DMS 273 (cell line): ENCODE measurements around the gene ABCC9.
"Not testable (repeated sequence)": the region's sequence is repeated elsewhere in the genome, so short reads cannot be mapped to it uniquely, and the experiment has no call there.

Source experiments
- DNase-seq: peaks from one replicate; lab custom pipeline; 2025; ENCODE audit not compliant: unreplicated experiment; lab: John Stamatoyannopoulos, UW

Gene ABCC9

DNA sequence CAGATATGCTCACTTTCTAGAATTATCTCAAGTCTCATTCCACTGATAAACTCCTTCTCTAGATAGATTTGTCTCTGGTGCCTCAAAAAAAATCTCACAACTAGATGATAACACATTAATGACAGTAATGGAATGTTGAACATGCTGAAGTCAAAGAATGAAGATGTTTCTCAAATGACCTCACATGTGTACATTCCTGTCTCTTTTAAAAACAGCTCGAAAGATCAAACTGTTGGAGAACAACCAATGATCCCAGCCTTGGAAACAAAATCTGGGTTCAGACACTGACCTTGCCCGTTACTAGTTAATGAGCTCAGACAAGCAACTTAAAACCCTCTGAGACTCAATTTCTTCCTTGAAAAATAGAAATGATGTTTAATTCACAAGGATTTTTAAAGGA lies 122.0 kb downstream of the ABCC9 start:
- no peak for DNase-seq

DNA sequence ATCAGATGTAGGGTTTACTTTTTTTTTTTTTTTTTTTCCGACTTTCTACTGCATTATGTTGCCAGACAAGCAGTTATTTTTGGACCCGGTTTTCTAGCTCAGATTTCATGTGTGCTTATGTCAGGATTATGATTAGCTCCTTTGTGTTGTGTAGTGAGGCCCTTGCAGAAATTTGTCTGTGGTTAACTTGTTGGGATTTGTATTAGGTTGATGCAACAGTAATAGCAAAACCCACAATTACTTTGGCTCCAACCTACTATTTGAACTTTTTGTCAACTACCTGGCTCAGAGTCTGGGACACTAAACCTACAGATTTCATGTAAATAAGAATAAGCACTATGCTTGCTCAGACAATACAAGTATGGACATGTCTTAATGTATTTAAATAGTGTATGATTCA lies 122.6 kb downstream of the ABCC9 start:
- no peak for DNase-seq

DNA sequence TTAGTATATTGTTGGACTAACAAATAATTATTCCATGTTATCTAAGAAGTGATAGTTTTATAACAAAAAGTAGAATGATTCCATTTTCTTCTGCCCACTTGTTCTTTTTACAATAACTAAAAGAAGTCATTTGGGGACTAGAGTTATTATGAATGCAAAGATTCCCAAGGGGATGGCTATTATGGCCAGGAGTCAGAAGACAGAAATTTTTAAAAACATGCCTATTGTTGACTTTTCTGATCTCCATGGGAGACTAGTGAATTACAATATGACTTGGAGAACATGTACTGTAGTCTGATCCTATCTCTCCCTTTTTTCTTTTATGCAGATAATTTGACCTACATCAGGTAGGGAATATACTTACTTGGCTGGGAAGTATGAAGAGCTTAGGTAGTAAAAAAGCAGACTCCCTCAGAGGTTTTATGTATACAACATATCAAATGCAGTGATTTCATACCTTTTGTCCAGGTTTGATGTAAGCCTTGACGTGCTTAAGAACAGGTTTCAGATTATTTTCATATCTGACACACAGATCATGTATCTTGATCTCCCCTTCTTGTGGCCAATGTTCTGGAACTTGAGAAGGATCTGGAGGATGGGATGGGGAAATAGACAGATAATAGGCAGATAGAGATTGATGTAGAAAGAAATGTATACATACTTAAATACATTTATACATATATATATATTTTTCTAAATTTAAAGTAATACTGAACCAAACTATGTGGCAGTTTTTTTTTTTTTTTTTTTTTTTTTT lies 125.7 kb downstream of the ABCC9 start:
- no peak for DNase-seq

DNA sequence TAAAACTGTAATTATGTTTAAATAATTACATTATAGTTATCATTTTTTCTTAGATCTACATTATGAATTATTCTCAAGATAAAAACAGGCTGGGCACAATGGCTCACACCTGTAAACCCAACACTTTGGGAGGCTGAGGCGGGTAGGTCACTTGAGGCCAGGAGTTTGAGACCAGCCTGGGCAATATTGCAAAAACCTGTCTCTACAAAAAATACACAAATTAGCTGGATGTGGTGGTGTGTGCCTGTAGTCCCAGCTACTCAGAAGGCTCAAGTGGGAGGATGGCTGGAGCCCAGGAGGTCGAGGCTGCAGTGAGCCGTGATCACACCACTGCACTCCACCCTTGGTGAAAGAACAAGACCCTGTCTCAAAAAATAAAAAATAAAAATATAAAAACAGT lies 126.4 kb downstream of the ABCC9 start:
- DNase-seq: no peak

DNA sequence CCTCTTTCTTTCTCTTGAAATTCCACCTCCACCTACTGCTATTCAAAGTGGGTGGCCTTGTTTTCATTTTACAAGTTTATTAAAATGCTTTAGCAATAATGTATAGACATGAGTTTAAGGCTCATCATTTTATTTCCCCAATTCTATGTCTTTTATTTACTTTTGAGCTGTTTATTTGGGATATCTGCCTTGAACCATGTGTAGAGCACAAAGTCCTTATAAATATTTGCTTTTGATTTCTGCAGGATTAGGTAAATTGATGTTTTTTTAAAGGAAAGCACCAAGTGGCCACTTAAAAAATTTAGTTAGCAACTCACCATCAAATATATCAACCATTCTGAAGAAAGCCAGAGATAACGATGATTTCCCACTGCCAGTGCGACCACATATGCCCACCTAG lies 126.9 kb downstream of the ABCC9 start:
- DNase-seq: no peak

DNA sequence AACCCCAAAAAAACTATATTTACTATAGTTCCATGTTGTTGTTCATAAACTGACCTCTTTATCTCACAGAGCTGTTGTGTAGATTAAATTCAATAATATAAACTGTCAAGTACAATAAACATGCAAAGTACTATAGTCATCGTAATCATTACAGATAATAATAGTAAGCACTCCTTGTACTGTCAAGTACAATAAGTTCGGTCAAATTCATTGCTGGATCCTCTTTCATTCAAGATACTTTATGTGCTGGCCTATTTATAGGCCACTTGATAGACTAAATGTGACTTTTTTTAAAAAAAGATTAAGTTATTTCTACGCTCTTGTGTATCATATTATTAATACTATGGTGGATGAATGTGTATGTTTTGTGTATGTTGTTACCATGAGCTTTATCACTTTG lies 127.5 kb downstream of the ABCC9 start:
- DNase-seq: no peak

DNA sequence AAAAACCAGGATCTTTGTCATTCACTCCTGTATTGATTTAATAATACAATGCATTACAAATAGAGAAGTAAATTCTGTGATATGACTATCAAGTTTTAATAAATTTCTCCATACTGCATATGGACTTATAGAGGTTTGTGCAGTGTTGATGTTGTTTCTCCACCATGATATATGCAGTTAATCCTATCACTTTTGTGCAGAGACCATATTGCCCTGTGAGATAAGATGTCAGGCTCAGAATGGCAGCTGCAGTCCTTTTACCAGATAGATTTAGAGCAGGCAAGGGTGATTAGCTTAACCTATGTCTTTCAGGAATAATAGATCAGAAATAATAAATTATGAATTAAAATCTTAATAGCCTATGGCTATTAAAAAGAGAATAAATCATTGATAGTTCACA lies 128.1 kb downstream of the ABCC9 start:
- DNase-seq: no peak

DNA sequence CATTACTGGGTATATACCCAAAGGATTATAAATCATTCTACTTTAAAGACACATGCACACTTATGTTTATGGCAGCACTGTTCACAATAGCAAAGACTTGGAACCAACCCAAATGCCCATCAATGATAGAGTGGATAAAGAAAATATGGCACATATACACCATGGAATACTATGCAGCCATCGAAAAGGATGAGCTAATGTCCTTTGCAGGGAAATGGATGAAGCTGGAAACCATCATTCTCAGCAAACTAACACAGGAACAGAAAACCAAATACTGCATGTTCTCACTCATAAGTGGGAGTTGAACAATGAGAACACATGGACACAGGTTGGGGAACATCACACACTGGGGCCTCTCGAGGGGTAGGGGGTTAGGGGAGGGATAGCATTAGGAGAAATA lies 128.9 kb downstream of the ABCC9 start:
- DNase-seq: not testable (repeated sequence)

DNA sequence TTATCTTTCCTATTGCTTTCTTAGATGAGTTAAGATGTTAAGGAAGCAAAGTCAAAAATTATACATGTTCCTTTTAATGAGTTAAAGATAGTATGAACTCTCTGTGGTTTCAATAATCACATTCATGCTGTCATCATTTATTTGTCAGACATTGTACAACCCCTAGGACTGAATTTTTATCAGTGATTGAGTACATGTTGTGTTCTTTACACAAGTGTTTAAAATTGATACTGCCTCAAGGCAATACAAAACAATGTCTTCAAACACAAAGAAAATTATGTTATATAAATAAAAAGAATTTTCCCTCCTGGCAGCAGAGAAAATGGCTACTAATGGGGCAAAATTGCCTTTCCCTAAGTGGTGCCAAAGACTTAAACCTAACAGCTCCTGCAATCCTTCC lies 132.1 kb downstream of the ABCC9 start:
- no peak for DNase-seq

DNA sequence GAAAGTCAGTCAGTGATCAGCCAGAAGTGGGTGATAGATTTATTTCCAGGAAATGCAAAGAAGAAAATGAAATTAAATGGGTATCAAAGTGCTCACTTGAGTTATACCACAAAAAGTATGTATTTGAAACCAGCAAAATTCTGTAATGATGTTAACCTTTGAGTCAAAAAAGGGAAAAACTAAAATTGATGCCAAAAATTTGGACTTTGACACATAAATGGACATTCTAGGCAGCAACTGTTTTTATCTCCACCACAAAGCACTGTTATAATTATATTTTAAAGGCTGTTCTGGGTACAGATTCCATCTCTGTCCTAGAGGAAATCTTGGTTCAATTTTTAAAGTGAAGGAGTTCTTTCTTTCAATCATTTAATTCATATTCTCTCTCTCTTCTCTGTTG lies 135.0 kb downstream of the ABCC9 start:
- DNase-seq: no peak

DNA sequence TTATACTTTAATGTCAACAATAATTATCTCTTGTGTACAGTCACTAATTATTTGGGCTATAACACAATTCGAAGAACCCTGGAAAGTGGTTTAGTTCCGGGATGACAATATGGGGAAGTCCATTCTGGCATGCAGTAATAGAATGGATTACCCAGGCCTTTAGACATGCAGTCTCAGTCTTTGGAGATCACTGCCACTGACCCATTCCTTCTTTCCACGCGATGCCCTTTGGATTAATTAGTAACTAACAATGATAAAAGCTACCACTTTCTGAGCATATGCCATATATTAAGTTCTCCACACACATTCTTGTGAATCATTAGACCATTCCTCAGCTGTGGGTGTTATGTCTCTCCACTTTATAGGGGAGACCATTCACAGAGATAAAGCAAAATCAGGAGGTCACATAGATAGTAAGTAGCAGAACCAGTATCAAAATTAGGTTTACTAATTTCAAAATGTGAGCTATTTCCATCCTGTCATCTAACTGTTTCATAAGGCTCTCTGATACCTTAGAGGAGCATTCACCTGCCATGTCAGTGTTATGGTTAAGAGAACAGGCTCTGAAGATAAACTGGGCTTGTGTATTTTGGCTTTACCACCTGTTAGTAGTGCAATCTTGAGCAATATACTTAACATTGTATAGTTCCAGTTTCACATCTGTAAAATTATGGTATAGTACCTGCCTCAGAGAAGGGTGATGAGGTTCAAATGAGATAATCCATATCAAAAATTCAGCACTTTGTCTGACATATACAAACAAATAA lies 139.5 kb downstream of the ABCC9 start:
- DNase-seq: no peak

DNA sequence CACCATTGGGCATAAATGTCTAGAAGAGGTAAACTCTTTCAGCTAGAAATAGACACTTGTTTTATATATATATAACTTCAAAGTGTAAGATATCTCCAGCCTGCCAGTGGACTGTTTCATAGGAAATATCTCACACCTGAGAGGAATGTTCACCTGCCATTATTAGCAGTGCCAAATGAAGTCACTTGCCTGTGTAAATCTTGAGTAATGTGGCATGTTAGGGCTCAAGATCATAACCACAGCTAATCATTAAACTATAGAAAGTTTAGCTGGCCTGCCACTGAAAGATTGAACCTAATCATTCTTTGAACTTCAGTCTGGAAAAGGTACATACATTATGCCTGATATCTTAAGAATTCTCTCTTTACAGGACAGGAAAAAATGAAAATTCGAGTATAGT lies 141.2 kb downstream of the ABCC9 start:
- DNase-seq: no peak

DNA sequence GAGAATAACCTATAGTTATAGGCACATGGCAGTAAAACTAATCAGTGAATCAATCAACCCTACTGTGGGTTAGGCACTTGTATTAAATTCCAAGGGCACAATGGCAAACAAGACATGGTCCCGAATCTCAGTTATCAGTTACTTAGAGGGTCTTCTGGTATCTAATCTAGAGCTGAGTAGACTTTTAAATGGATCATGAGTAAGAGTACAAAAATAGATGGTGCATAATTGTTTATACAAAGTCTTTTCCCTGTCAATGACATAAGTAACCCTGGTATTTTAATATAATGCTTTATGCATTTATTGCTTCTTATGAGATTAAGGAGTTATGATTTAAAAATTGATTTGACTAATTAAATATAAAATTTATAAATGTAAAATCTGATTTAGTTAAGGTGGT lies 143.7 kb downstream of the ABCC9 start:
- no peak for DNase-seq

DNA sequence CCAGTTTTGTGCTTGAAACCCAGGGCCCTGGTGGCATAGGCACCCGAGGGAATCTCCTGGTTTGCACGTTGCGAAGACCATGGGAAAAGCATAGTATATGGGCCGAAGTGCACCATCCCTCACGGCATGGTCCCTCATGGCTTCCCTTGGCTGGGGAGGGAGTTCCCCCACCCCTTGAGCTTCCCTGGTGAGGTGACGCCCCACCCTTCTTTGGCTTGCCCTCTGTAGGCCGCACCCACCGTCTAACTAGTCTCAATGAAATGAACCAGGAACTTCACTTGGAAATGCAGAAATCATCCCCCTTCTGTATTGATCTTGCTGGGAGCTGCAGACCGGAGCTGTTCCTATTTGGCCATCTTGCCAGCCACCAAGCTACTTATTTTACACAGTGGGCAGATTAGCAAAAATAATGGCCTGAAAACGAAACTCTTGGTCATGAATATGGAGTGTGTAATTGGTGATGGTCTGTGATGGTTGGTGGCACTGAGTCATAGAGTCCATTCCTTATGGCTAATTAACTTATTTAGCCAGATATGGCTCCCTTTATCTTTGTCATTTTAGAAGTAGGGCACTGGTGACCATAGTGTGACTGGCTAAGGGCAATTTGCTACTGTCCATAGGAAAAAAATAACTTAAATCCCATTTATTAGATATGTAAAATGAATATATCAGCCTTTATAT lies 145.4 kb downstream of the ABCC9 start:
- DNase-seq: no peak

DNA sequence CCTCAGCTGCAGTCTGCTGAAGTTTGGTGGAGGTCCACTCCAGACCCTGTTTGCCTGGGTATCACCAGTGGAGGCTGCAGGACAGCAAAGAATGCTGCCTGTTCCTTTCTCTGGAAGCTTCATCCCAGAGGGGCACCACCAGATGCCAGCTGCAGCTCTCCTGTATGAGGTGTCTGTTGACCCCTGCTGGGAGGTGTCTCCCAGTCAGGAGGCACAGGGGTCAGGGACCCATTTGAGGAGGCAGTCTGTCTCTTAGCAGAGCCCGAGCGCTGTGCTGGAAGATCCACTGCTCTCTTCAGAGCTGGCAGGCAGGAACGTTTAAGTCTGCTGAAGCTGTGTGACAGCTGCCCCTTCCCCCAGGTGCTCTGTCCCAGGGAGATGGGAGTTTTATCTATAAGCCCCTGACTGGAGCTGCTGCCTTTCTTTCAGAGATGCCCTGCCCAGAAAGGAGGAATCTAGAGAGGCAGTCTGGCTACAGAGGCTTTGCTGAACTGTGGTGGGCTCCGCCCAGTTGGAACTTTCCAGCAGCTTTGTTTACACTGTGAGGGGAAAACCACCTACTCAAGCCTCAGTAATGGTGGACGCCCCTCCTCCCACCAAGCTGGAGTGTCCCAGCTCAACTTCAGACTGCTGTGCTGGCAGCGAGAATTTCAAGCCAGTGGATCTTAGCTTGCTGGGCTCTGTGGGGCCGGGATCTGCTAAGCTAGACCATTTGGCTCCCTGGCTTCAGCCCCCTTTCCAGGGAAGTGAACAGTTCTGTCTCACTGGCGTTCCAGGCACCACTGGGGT lies 146.2 kb downstream of the ABCC9 start:
- not testable (repeated sequence) for DNase-seq

DNA sequence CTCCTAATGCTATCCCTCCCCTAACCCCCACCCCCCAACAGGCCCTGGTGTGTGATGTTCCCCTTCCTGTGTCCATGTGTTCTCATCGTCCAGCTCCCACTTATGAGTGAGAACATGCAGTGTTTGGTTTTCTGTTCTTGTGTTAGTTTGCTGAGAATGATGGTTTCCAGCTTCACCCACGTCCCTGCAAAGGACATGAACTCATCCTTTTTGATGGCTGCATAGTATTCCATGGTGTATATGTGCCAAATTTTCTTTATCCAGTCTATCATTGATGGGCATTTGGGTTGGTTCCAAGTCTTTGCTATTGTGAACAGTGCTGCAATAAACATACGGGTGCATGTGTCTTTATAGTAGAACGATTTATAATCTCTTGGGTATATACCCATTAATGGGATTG lies 151.5 kb downstream of the ABCC9 start:
- DNase-seq: not testable (repeated sequence)

DNA sequence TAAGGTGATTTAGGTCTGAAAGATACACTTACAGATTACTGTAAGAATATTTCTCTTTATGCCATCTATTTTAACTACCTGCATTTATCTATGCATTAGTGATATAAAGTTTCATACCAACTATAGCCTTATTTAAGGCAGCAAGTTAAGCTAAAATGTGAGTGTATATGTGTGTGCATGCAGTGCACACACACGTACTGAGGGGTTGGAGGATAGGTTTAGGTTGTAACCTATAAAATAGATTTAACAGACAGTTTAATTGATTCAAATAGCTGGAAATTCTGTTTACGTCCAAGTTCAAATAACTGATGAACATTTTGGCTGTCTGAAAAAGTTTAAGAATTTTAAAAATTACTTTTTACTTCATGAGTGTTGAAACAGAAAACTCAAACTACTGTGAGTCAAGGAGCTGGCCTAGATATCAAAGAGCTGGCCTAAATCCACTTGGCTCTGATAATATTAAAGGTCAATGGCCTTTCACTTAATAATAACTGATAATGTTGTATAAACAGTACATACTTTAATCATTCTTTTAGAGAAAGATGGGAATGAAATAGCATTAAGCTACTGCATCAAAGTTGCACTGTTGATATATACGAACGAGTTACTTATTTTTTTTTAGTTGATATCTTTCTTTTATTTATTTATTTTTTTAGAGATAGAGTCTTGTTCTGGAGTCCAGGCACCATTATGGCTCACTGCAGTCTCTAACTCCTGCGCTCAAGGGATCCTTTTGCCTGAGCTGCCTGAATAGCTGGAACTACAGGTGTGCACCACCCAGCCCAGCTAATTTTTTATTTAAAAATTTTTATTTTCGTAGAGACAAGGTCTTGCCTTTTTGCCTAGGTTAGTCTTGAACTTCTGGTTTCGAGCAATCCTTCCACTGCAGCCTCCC lies 152.9 kb downstream of the ABCC9 start:
- no peak for DNase-seq

DNA sequence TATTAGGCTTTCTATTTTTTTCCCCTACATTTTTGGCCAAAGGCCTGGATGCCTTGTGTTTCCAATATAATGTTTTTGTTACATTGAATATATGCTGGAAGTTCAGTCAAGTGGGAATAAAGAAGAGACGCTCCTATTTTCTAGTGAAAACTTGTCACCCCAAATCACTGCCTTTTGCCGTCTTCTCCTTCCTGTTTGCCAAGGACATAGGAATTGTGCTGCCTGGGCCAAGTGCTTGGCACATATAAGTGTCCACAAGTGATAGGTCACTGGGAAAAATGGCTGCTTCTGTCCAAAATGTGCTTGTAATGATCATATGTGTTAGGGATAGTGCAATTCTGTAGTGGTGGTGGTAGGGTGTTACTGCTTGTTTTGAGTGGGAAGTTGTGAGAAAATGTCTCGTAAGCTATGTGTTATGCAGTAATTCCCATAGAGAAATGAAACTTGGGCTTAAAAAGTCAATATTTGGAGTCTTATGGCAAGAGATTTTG lies 155.1 kb downstream of the ABCC9 start:
- DNase-seq: no peak

DNA sequence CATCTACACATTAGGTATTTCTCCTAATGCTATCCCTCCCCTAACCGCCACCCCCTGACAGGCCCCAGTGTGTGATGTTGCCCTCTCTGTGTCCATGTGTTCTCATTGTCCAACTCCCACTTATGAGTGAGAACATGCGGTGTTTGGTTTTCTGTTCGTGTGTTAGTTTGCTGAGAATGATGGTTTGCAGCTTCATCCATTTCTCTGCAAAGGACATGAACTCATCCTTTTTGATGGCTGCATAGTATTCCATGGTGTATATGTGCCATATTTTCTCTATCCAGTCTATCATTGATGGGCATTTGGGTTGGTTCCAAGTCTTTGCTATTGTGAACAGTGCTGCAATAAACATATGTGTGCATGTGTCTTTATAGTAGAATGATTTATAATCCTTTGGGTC lies 158.5 kb downstream of the ABCC9 start:
- DNase-seq: not testable (repeated sequence)

DNA sequence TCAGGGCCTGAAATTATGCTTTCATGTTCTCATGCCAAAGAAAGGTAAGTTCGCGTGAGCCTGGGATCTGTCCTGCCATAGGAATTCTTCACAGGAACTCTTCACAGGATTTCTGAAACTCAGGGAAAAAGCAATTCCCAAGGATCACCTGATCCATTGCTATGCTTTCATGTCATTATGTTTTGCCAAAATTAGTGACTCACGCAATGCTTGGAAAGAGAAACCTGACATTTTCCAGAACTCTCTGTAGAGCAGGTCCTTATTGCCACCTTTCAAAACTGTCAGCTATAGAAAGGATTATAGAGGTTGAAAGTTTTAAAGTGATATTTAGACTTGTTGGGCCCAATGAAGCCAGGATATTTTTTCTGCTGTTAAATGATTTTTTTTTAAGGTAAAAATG lies 160.4 kb downstream of the ABCC9 start:
- no peak for DNase-seq
